NCI-H345 treated with DMSO at 0.1 percent for 48 hours (cell line): ENCODE results near the gene ODAD4.
"Not testable (repeated sequence)": the region's sequence is repeated elsewhere in the genome, so short reads cannot be mapped to it uniquely, and the experiment has no call there.

Source experiments
- DNase-seq: peaks from one replicate; lab custom pipeline; 2025; ENCODE audit not compliant: unreplicated experiment; lab: John Stamatoyannopoulos, UW

The ODAD4 gene

GRCh38 chr17:42000413-42001133, 70.2 kb downstream of the ODAD4 start:
- no peak for DNase-seq

GRCh38 chr17:42001729-42002128, 71.3 kb downstream of the ODAD4 start:
- DNase-seq: no peak

DNA sequence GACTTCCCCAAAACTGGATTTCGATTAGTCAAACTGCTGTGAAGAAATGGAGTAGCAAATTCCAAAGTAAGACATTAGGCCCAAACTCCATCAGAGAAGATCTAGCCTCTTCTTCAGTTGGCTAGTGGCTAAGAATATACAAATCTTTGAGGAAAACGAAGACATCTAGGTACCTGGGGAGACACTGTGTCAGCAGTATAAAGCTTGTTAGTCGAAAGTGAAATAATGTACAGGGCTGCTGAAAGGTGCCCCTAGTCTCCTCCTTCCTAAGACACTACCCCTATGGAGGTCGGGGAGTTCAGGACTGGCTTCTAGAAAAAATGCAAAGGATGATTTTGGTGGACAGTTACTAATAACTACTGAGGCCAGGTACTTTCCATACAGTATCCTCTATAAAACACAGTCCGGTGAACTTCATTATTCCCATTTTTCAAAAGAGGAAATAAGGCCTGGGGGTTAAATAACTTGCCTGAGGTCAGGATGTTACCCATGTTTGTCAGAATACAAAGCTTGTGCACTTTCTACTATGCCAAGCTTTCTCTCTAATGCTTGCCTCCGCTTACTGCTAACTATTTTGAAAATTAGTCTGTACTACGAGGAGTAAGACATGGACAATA, 71.9 kb downstream of the ODAD4 start:
- no peak for DNase-seq

- DNase-seq: no peak
Measured at GRCh38 chr17:42002792-42003301, 72.4 kb downstream of the ODAD4 start.

- no peak for DNase-seq
Measured at GRCh38 chr17:42005166-42005565, 74.7 kb downstream of the ODAD4 start.

DNA sequence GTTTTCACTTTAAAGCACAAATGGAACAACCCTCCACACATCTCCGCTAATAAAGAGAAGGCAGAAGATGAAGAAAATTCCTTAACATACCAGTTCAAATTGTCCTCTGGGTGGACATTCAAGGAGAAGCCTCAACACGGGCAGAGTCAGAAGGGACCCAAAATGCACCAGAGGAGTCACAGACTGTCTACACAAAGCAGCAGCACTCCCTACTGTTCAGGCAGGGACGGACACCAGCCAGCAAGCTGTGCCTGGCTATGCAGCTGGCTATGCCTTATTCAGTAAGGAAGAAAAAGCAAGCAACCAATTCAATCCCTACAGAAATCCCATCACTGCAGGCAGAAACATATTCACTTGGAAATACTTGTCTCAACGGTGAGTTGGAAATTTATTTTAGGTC, 78.8 kb downstream of the ODAD4 start:
- DNase-seq: no peak

DNA sequence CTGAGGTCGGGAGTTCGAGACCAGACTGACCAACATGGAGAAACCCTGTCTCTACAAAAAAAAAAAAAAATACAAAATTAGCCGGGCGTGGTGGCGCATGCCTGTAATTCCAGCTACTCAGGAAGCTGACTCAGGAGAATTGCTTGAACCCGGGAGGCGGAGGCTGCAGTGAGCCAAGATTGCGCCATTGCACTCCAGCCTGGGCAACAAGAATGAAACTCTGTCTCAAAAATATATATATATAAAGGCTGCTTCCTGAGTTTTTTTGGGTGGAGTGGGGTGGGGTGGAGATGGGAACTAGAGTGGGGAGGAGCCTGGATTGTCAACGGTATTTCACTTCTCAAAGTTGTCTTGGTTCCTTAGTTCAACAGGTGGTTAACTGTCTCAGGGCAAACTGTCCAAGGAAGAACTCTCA, 79.9 kb downstream of the ODAD4 start:
- not testable (repeated sequence) for DNase-seq

DNA sequence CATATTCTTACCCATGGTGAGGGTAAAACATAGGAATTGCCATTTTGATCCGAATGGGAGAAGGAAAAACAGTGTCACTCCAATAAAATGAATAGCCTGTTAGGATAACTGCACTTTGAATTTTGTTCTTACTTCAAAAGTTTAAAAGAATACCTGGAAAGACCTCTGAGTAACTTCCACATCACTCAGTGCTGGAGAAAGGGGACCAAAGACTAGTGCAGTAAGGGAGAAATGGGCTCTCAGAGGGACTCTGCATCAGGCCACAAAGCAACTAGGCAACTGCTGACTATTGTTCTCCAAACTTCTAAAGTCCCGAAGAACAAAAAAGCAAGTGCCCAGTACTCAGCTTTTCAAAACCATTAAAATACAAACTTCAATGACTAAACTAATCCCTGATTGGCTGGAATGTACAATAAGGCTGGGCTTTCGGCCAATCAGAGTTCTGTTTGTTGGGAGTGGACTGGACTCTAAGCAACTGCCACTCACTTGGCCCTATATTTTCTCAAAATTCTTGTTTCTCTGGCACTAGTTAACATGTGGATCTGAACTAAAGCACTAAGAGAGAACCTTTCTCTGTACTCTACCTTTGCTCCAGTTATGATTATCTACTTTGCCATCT, 80.6 kb downstream of the ODAD4 start:
- no peak for DNase-seq

DNA sequence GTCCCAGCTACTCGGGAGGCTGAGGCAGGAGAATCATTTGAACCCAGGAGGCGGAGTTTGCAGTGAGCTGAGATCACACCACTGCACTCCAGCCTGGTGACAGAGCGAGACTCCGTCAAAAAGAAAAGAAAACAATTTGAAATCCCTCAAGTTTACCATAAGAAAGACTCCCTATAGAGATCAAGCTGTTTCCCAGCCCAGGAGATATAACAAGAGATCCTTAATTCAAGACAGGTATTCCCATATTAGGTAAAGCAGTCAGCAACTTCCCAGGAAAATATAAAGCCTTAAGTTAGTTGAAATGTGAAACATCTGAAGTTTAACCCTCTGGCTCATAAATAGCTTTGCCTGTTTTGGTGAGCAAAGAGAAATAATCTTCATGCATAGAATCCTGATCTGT, 81.9 kb downstream of the ODAD4 start:
- not testable (repeated sequence) for DNase-seq

DNA sequence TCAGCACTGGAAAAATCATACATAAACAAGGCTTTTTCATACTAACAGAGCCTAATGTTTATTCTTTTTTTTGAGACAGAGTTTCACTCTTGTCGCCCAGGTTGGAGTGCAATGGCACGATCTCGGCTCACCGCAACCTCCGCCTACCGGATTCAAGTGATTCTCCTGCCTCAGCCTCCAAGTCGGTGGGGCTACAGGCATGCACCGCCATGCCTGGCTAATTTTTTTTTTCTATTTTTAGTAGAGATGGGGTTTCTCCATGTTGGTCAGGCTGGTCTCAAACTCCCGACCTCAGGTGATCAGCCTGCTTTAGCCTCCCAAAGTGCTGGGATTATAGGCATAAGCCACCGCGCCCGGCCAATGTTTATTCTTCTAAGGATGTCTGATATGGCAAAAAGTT, 83.3 kb downstream of the ODAD4 start:
- not testable (repeated sequence) for DNase-seq
